NCI-H526 treated with DMSO at 0.1 percent for 48 hours (cell line): ENCODE data around the gene FARS2.

Experiments
- DNase-seq: peaks from one replicate; lab custom pipeline; 2025; lab: John Stamatoyannopoulos, UW

FARS2 gene

GRCh38 chr6:5326022-5326641 is 64.8 kb downstream of the FARS2 start:
- no peak for DNase-seq

GRCh38 chr6:5328800-5329199 is 67.5 kb downstream of the FARS2 start:
- no peak for DNase-seq

GRCh38 chr6:5331845-5332442 is 70.6 kb downstream of the FARS2 start:
- DNase-seq = no peak

- no peak for DNase-seq
Measured at GRCh38 chr6:5333658-5334057, 72.3 kb downstream of the FARS2 start.

- no peak for DNase-seq
Measured at GRCh38 chr6:5334341-5334740, 73.0 kb downstream of the FARS2 start.

GRCh38 chr6:5335020-5335419 is 73.7 kb downstream of the FARS2 start:
- no peak for DNase-seq

DNA sequence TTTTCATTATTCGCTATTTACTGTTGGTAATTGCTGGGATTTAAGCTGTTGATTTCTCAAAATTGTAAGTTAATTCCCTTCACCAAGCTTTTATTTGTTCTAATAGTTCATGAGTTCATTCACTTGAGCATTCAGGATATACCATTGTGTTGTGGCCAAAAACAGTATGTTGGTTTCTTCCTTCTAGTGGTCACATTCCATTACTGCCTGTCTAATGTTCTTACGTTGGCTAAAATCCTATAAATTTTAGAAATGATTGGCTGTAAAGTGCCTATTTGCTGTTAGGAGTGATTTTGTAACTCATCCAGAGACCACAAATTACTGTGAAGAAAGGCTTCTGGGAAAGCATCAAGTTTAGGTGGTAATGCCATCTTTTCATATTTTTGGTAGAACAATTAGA is 76.3 kb downstream of the FARS2 start:
- no peak for DNase-seq

GRCh38 chr6:5338177-5338960 is 77.1 kb downstream of the FARS2 start:
- DNase-seq = no peak

DNA sequence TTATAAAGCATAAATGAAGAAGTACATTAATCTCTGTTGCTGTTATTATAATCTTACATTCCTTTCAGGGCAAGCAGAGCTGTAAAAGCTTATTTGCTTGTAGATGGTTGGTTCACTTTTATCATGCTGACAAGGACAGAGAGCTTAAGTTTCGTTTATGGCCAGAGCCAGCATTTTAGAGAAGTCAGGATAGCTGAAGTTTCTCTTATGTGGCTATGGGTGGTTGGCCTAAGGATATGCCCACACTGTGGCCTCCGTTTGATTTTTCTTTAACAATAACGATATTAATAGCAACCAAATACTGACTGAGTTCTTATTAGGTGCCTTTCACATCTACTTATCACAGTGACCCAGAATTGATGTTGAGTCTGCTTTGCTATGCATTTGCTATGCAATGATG is 78.5 kb downstream of the FARS2 start:
- no peak for DNase-seq

DNA sequence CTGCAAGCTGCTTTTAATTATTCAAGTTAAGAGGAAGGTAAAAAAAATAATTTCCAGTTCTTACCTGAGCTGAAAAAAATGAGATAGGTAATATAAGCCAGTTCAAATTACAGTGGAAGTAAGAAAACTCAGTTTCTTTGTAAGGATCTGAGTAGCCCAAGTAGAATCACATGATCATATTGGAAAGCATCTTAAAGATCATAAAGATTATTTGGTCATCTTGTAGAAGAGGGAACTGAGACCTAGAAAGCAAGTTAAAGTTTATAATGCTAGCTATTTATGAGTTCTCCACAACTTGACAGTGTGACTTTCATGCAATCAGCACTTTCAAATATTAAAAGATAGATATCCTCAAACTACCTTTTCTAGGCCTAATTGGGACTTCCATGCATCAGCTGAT is 80.5 kb downstream of the FARS2 start:
- DNase-seq = no peak

DNA sequence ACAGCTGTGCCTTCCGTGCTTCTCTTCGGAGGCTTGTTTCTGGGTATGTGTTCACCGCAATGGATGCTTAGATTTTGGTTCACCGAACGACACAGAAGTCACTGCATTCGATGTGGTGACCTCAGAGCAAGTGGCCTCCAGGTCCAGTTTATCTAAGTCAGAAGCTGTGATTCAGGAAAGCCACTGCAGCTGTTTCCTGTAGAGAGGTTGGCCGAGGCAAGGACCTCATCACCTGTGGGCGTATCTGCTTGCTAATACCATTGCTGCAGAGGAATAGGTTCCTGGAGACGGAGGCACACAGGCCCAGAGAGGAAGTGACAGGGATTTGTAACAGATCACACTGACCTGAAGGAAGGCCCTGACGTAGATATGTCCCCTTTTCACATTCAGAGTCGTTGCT is 82.7 kb downstream of the FARS2 start:
- no peak for DNase-seq

DNA sequence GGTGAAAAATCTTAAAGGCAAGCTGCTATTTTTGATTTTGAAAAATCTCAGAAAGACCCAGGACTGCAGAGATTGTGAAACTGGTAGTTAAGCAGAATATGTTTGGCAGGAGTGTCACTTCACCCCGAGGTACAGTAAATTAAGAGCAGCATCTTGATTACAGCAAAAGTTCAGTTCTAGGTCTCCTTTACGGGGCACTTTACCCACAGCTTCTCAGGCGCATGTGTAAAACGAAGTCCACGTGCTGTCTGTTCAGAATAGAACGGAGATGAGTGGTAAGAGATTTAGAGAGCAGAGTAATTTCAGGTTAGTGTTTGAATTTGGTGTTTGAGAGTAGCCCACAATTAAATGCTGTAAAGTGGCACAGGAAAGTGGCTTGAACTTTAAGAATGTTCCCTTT is 84.0 kb downstream of the FARS2 start:
- DNase-seq = no peak

DNA sequence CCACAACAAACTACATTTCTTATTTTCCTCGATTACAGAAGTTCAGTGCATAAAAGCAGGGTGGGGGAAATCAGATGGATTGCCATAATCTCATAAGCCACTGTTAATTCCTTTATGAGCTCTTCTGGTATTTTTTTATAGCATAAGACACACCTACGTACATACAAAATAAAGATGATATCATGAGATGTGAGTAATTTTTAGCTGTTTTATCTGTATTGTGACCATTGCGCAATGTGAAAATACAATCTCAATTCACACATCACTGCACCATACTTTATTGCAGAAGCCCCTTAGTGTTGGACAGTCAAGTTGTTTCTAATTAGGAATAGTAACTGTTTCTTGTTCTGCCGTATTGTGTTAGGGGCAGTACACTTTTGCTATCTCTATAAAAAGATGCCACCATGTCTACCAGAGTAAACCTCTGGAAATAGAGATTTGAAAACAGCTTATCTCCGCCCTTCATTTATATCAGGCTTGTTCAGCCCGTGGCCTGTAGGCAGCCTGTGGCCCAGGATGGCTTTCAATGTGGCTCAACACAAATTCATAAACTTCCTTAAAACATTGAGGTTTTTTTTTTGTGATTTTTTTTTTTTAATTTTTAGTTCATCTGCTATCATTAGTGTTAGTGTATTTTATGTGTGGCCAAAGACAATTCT is 90.4 kb downstream of the FARS2 start:
- DNase-seq = no peak

- DNase-seq = no peak
Measured at GRCh38 chr6:5353971-5354370, 92.7 kb downstream of the FARS2 start.

GRCh38 chr6:5357486-5357885 is 96.2 kb downstream of the FARS2 start:
- DNase-seq = no peak

DNA sequence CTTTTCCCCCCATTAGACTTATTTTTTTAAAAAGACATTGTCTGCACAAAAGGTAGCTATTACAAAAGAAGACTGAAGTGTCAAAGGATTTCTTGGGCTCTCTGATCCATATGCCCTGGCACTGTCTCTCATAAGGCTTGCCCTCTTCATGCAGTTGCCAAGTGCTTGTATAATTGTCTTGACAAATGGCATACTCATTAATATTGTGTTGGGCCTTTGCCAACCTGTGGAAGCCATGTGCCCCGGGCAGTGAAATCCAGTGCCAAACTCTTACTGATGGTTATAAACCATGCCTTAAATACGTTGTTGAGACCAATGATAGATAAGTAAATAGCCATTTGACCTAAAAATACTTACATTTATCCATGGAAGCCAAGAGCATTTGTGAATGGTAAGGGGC is 98.1 kb downstream of the FARS2 start:
- no peak for DNase-seq

DNA sequence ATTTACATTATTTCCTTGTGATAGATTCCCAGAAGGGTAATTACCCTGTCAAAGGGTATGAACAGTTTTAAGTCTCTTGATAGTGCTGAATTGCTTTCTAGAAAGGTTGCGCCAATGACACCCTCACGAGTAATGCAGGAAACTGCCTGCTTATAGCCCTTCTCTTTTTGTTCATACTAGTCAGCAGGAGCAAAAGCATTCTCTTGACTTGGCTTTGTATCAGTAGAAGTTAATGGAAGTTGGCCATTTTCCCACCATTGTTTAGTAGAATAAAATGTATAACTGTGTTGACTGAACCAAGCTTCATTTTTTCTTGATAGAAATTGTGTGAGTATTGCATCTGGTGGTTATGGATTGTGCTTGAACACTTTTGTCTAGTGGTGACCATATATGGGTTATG is 100.1 kb downstream of the FARS2 start:
- no peak for DNase-seq

- no peak for DNase-seq
Measured at GRCh38 chr6:5365436-5366195, 104.3 kb downstream of the FARS2 start.

- DNase-seq = no peak
Measured at GRCh38 chr6:5366941-5367340, 105.6 kb downstream of the FARS2 start.

GRCh38 chr6:5367510-5367909 is 106.2 kb downstream of the FARS2 start:
- no peak for DNase-seq

DNA sequence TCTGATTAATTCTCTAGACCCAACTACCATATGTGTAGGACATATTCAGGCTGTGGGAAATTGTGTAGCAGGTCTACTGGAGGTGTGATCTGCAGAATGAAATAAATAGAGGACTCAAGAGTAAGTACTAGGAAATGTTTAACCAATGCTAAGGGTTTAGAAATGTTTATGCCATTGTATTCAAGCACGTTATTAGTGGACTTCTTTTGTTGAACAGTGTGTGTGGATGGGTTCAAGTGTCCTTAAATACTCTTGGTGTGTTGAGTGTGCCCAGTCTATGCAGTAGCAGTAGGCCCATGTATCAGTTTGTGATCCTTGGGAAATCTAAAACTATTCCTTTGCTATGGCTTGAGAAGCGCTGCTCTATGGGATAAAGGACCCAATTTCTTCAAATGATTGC is 112.1 kb downstream of the FARS2 start:
- DNase-seq = no peak

GRCh38 chr6:5378331-5378730 is 117.0 kb downstream of the FARS2 start:
- DNase-seq = no peak
